ENCODE results near the gene KHNYN. TPM values are rescaled to one million over a fixed set of nuclear protein-coding genes. Genes with fewer than 3 reads are reported as not detected.
A peak's percentile ranks its signal among the peaks of the same experiment; 100 is the strongest.

Gene KHNYN
- total and polyA plus RNA-seq, 10 donors, result 10.9 to 90.6 (median 70.5) TPM

GRCh38 chr14:24399447-24399822 lies 30.3 kb upstream of the KHNYN start:
- Histone ChIP-seq H3K4me1 (peaks cover 14 to 48% (median 28%) of the 10 kb centered on the region in 6 donors), H3K9me3 (no peaks in the 10 kb centered on the region), H3K36me3 (no peaks in the 10 kb centered on the region), H3K4me3 (peak overlapping the region; percentile 43 to 81 (median 52)), H3K27me3 (replicated peaks in 1 of 7) (peaks cover 0 to 20% (median 0%) of the 10 kb centered on the region in 7 donors), H3K27ac (peak overlapping the region in 7 of 8 donors; percentile 41 to 78 (median 67))
- intact Hi-C loops (cut with DNase I; ENCODE audit: low total_unique reads), result no loop called here
- DNase-seq, result no peak
- no peak for TF ChIP-seq POLR2A (IDR thresholded peaks at IDR 0.05)
- TF ChIP-seq POLR2AphosphoS5 (IDR thresholded peaks at IDR 0.05), result no peak
- no peak for TF ChIP-seq CTCF (IDR thresholded peaks at IDR 0.05 in 8 of 11, conservative IDR thresholded peaks at IDR 0.05 in 3 of 11)
- 20 to 31% (median 25%) methylated on average over 8 of the region's 8 CpGs for WGBS, 5 donors

GRCh38 chr14:24399999-24400718 lies 29.6 kb upstream of the KHNYN start:
- H3K36me3 ChIP-seq, result no peaks in the 10 kb centered on the region
- peak overlapping the region in 4 of 8 donors; percentile 67 to 78 (median 72) for H3K27ac ChIP-seq
- TF ChIP-seq POLR2AphosphoS5 (IDR thresholded peaks at IDR 0.05) (no peak), CTCF (IDR thresholded peaks at IDR 0.05 in 8 of 11, conservative IDR thresholded peaks at IDR 0.05 in 3 of 11) (no peak), POLR2A (IDR thresholded peaks at IDR 0.05) (no peak)
- DNase-seq, result no peak
- H3K4me1 ChIP-seq, result peaks cover 14 to 48% (median 28%) of the 10 kb centered on the region in 6 donors
- 56 to 62% (median 57%) methylated on average over 4 of the region's 4 CpGs for WGBS, 5 donors
- H3K4me3 ChIP-seq, result peak overlapping the region in 5 of 8 donors; percentile 43 to 81 (median 53)
- no peaks in the 10 kb centered on the region for H3K9me3 ChIP-seq
- peaks cover 0 to 20% (median 0%) of the 10 kb centered on the region in 7 donors for H3K27me3 ChIP-seq (replicated peaks in 1 of 7)
- intact Hi-C loops (cut with DNase I; ENCODE audit: low total_unique reads), result no loop called here

- intact Hi-C loops (cut with DNase I; ENCODE audit: low total_unique reads), result no loop called here
- no peak for TF ChIP-seq POLR2AphosphoS5 (IDR thresholded peaks at IDR 0.05)
- TF ChIP-seq POLR2A (IDR thresholded peaks at IDR 0.05), result no peak
- TF ChIP-seq CTCF (IDR thresholded peaks at IDR 0.05 in 8 of 11, conservative IDR thresholded peaks at IDR 0.05 in 3 of 11), result no peak
- peak overlapping the region in 2 of 8 donors; percentile 2 to 13 for H3K27ac ChIP-seq
- 65 to 75% (median 70%) methylated on average over 9 of the region's 9 CpGs for WGBS, 5 donors
- H3K4me3 ChIP-seq, result no peak overlapping the region
- peaks cover 0 to 20% (median 0%) of the 10 kb centered on the region in 7 donors for H3K27me3 ChIP-seq (replicated peaks in 1 of 7)
- H3K9me3 ChIP-seq, result no peaks in the 10 kb centered on the region
- H3K36me3 ChIP-seq, result no peaks in the 10 kb centered on the region
- no peak for DNase-seq
- H3K4me1 ChIP-seq, result peaks cover 14 to 48% (median 28%) of the 10 kb centered on the region in 6 donors
These were observed 27.7 kb upstream of the KHNYN start for GRCh38 chr14:24401810-24402702.

Measured in spleen (tissue), 11 donors.